IPS-15b (cell line): ENCODE measurements around the gene GCLM.
"Not testable (repeated sequence)": the region's sequence is repeated elsewhere in the genome, so short reads cannot be mapped to it uniquely, and the experiment has no call there.

Source experiments
- H3K27me3 ChIP-seq: one replicate; pipeline ENCODE4 v1.6.1; 2013; ENCODE audit warnings: low read length; ENCODE audit not compliant: control insufficient read depth, insufficient read depth
- H3K36me3 ChIP-seq: one replicate; pipeline ENCODE4 v1.6.1; 2013; ENCODE audit warnings: low read length; ENCODE audit not compliant: control insufficient read depth, insufficient read depth
- H3K4me1 ChIP-seq: one replicate; pipeline ENCODE4 v1.6.1; 2013; ENCODE audit warnings: mild to moderate bottlenecking, low read length; ENCODE audit not compliant: control insufficient read depth, insufficient read depth
- H3K4me3 ChIP-seq: one replicate; pipeline ENCODE4 v1.5.1; 2013; ENCODE audit warnings: low read depth, low read length
- H3K9ac ChIP-seq: one replicate; pipeline ENCODE4 v1.6.1; 2013; ENCODE audit warnings: low read depth, mild to moderate bottlenecking, low read length
- H3K9me3 ChIP-seq: one replicate; pipeline ENCODE4 v1.6.1; 2013; ENCODE audit warnings: mild to moderate bottlenecking, low read length; ENCODE audit not compliant: control insufficient read depth, insufficient read depth

Gene GCLM

GRCh38 chr1:93878889-93879586 is 30.2 kb downstream of the GCLM start, which contains the start of gene DNTTIP2:
TSS of gene DNTTIP2 (minus strand) at chr1:93879206. CDS start at chr1:93879148, 58 bp downstream.
- H3K9me3 ChIP-seq, result no peaks in the 10 kb centered on the region
- H3K4me1 ChIP-seq, result peaks cover 2% of the 10 kb centered on the region
- peak within 1 kb of the TSS; percentile 96 for H3K9ac ChIP-seq
- H3K4me3 ChIP-seq, result peak within 1 kb of the TSS; percentile 65
- peaks cover 9% of the 10 kb centered on the region for H3K36me3 ChIP-seq
- no peaks in the 10 kb centered on the region for H3K27me3 ChIP-seq

GRCh38 chr1:93878501-93878888 is 30.7 kb downstream of the GCLM start:
- H3K36me3 ChIP-seq, result peaks cover 9% of the 10 kb centered on the region
- no peaks in the 10 kb centered on the region for H3K9me3 ChIP-seq
- peaks cover 2% of the 10 kb centered on the region for H3K4me1 ChIP-seq
- H3K27me3 ChIP-seq, result no peaks in the 10 kb centered on the region
- H3K4me3 ChIP-seq, result peak overlapping the region; percentile 65
- peak overlapping the region; percentile 56 for H3K9ac ChIP-seq

GRCh38 chr1:93877529-93877928 is 31.7 kb downstream of the GCLM start:
- no peaks in the 10 kb centered on the region for H3K9me3 ChIP-seq
- peak overlapping the region; percentile 65 for H3K4me3 ChIP-seq
- H3K27me3 ChIP-seq, result no peaks in the 10 kb centered on the region
- H3K36me3 ChIP-seq, result peaks cover 9% of the 10 kb centered on the region
- H3K4me1 ChIP-seq, result peaks cover 2% of the 10 kb centered on the region
- H3K9ac ChIP-seq, result no peak overlapping the region

- peaks cover 16% of the 10 kb centered on the region for H3K36me3 ChIP-seq
- no peaks in the 10 kb centered on the region for H3K27me3 ChIP-seq
- H3K4me1 ChIP-seq, result peaks cover 2% of the 10 kb centered on the region
- no peaks in the 10 kb centered on the region for H3K9me3 ChIP-seq
- no peak overlapping the region for H3K4me3 ChIP-seq
- H3K9ac ChIP-seq, result no peak overlapping the region
These were observed 33.0 kb downstream of the GCLM start for GRCh38 chr1:93876244-93876643.

- H3K36me3 ChIP-seq, result peaks cover 22% of the 10 kb centered on the region
- H3K9me3 ChIP-seq, result no peaks in the 10 kb centered on the region
- H3K4me1 ChIP-seq, result peaks cover 2% of the 10 kb centered on the region
- no peak overlapping the region for H3K4me3 ChIP-seq
- no peaks in the 10 kb centered on the region for H3K27me3 ChIP-seq
- no peak overlapping the region for H3K9ac ChIP-seq
These were observed 35.1 kb downstream of the GCLM start for GRCh38 chr1:93874025-93874651.

GRCh38 chr1:93871366-93871765 is 37.9 kb downstream of the GCLM start:
- no peaks in the 10 kb centered on the region for H3K9me3 ChIP-seq
- no peaks in the 10 kb centered on the region for H3K27me3 ChIP-seq
- peaks cover 20% of the 10 kb centered on the region for H3K36me3 ChIP-seq
- peaks cover 2% of the 10 kb centered on the region for H3K4me1 ChIP-seq
- no peak overlapping the region for H3K9ac ChIP-seq
- no peak overlapping the region for H3K4me3 ChIP-seq

- H3K4me3 ChIP-seq, result no peak overlapping the region
- no peaks in the 10 kb centered on the region for H3K9me3 ChIP-seq
- peaks cover 19% of the 10 kb centered on the region for H3K36me3 ChIP-seq
- no peaks in the 10 kb centered on the region for H3K4me1 ChIP-seq
- no peaks in the 10 kb centered on the region for H3K27me3 ChIP-seq
- no peak overlapping the region for H3K9ac ChIP-seq
These were observed 39.6 kb downstream of the GCLM start for GRCh38 chr1:93869653-93870052.

- H3K36me3 ChIP-seq, result peaks cover 19% of the 10 kb centered on the region
- H3K4me3 ChIP-seq, H3K27me3 ChIP-seq, H3K4me1 ChIP-seq, H3K9me3 ChIP-seq, H3K9ac ChIP-seq: not testable (repeated sequence)
These were observed 40.7 kb downstream of the GCLM start for GRCh38 chr1:93868492-93868891.

GRCh38 chr1:93865253-93865652 is 44.0 kb downstream of the GCLM start:
- Histone ChIP-seq H3K27me3 (no peaks in the 10 kb centered on the region), H3K36me3 (peaks cover 10% of the 10 kb centered on the region), H3K4me3 (no peak overlapping the region), H3K9ac (no peak overlapping the region), H3K4me1 (no peaks in the 10 kb centered on the region), H3K9me3 (no peaks in the 10 kb centered on the region)

- no peaks in the 10 kb centered on the region for H3K9me3 ChIP-seq
- H3K36me3 ChIP-seq, result peaks cover 5% of the 10 kb centered on the region
- H3K27me3 ChIP-seq, result no peaks in the 10 kb centered on the region
- H3K9ac ChIP-seq, result no peak overlapping the region
- no peak overlapping the region for H3K4me3 ChIP-seq
- H3K4me1 ChIP-seq, result no peaks in the 10 kb centered on the region
These were observed 45.1 kb downstream of the GCLM start for GRCh38 chr1:93864175-93864574.

- not testable (repeated sequence) for H3K9ac ChIP-seq, H3K4me1 ChIP-seq
These were observed 51.6 kb downstream of the GCLM start for GRCh38 chr1:93857653-93858052.

GRCh38 chr1:93855983-93856382 is 53.2 kb downstream of the GCLM start:
- H3K9me3 ChIP-seq, H3K36me3 ChIP-seq, H3K4me3 ChIP-seq, H3K27me3 ChIP-seq, H3K4me1 ChIP-seq, H3K9ac ChIP-seq: not testable (repeated sequence)

More at GRCh38 chr1:93857653-93858052, 51.6 kb downstream of the GCLM start:
- not testable (repeated sequence) for H3K27me3 ChIP-seq, H3K4me3 ChIP-seq, H3K36me3 ChIP-seq, H3K9me3 ChIP-seq
